Measurements from ENCODE around the gene DENND1A. TPM values are rescaled to one million over a fixed set of nuclear protein-coding genes. Genes with fewer than 3 reads are reported as not detected.

DENND1A gene
- total RNA-seq, 2 experiments from 2014 or later: 13.9 to 20.3 TPM

DNA sequence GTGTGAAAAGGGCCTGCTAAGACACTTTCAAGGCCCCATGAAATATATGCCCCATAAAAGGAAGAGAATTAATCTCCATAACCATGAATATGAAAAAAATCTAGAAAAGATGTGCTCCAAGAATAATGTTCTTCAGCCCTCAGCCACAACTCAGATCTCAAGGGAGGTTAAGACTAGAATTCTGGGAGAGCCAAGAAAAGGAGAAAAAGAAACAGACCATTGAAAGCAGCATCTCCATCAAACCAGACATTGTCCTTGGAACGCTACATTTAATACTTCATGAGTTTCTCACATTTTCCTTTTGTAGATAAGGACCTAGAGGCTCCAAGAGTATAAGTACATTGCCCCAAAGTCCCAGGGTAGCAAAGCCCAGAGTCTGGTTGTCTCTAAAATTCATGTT lies 270.6 kb downstream of the DENND1A start:
- DNase-seq (no peak), ATAC-seq (ENCODE audit: low read depth) (no peak)
- peaks cover 24% of the 10 kb centered on the region for H3K36me3 Mint-ChIP-seq
- no peak overlapping the region for H3K27ac Mint-ChIP-seq
- POLR2A ChIA-PET: no interaction called here
- peaks cover 4% of the 10 kb centered on the region for H3K4me1 Mint-ChIP-seq
- peaks cover 16% of the 10 kb centered on the region for H3K9me3 Mint-ChIP-seq
- H3K27me3 Mint-ChIP-seq: no peaks in the 10 kb centered on the region
- H3K4me3 Mint-ChIP-seq: no peak overlapping the region

DNA sequence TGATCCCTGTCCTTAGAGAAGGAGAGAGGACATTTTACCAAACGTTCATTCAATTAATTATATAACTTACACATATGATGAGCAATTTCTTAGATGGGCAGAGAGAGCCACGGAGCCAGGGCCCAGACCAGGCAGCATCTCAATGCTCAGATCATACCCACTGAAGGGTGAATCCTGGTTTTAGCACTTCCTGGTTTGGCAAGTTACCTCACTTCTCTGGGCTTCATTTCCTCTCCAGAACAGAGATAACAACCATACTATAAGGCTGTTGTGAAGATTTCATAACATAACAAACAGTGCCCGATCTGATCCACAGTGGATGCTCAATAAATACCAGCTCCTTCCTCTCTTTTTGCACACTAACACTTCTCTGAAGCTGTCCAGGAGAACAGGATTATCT lies 271.1 kb downstream of the DENND1A start:
- Mint-ChIP-seq H3K4me3 (no peak overlapping the region), H3K27me3 (no peaks in the 10 kb centered on the region), H3K4me1 (peaks cover 4% of the 10 kb centered on the region), H3K36me3 (peaks cover 22% of the 10 kb centered on the region), H3K27ac (no peak overlapping the region), H3K9me3 (peaks cover 15% of the 10 kb centered on the region)
- ATAC-seq (ENCODE audit: low read depth): no peak
- POLR2A ChIA-PET: no interaction called here
- DNase-seq: no peak

DNA sequence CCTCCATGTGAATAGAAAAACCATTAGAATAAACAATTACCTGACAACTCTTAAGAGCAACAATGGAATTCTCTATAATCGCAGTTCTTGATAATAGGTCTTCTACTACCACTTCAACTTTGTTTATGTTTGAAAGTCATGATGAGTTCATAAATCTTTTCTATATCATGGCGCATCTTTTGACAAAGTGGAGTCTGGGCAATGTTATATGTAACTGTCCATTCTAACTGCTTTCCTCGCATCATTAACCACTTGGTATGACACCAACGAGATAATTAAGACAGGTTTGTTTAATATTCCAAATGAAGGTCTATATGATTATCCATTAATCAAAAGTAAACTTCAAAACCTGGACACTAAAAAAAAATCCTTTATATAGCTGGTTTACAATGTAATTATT lies 272.0 kb downstream of the DENND1A start:
- POLR2A ChIA-PET: no interaction called here
- H3K36me3 Mint-ChIP-seq: peaks cover 19% of the 10 kb centered on the region
- no peak overlapping the region for H3K4me3 Mint-ChIP-seq
- H3K27ac Mint-ChIP-seq: no peak overlapping the region
- peaks cover 14% of the 10 kb centered on the region for H3K9me3 Mint-ChIP-seq
- ATAC-seq (ENCODE audit: low read depth): no peak
- no peaks in the 10 kb centered on the region for H3K27me3 Mint-ChIP-seq
- peaks cover 4% of the 10 kb centered on the region for H3K4me1 Mint-ChIP-seq
- no peak for DNase-seq

DNA sequence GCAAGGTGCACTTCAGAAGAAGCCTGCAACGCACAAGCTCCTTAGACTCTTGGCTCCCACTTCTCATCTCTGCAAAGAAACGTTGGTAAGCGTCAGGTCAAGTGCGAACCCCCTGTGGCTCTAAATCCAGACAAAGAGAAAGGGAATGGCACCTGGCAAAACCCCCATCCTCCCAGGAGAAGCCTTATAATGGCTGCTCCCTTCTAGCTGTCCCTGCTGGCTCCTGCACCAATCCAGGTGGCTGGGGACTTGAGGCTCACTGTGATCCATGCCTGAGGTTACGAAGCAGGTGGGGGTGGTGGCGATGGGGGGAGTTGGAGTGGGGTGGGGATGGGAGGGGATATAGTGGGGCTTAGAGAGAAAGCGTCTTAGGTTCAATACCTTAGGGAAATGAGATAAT lies 272.8 kb downstream of the DENND1A start:
- DNase-seq (no peak), ATAC-seq (ENCODE audit: low read depth) (no peak)
- Mint-ChIP-seq H3K27me3 (no peaks in the 10 kb centered on the region), H3K36me3 (peaks cover 11% of the 10 kb centered on the region), H3K4me3 (no peak overlapping the region), H3K9me3 (peaks cover 11% of the 10 kb centered on the region), H3K27ac (no peak overlapping the region), H3K4me1 (peaks cover 4% of the 10 kb centered on the region)
- POLR2A ChIA-PET: no interaction called here

- peaks cover 5% of the 10 kb centered on the region for H3K9me3 Mint-ChIP-seq
- no peak overlapping the region for H3K27ac Mint-ChIP-seq
- ATAC-seq (ENCODE audit: low read depth) (no peak), DNase-seq (no peak)
- H3K27me3 Mint-ChIP-seq: no peaks in the 10 kb centered on the region
- H3K36me3 Mint-ChIP-seq: peaks cover 9% of the 10 kb centered on the region
- H3K4me1 Mint-ChIP-seq: peaks cover 4% of the 10 kb centered on the region
- H3K4me3 Mint-ChIP-seq: no peak overlapping the region
- POLR2A ChIA-PET: no interaction called here
Observed at GRCh38 chr9:123656565-123656964, 273.4 kb downstream of the DENND1A start.

DNA sequence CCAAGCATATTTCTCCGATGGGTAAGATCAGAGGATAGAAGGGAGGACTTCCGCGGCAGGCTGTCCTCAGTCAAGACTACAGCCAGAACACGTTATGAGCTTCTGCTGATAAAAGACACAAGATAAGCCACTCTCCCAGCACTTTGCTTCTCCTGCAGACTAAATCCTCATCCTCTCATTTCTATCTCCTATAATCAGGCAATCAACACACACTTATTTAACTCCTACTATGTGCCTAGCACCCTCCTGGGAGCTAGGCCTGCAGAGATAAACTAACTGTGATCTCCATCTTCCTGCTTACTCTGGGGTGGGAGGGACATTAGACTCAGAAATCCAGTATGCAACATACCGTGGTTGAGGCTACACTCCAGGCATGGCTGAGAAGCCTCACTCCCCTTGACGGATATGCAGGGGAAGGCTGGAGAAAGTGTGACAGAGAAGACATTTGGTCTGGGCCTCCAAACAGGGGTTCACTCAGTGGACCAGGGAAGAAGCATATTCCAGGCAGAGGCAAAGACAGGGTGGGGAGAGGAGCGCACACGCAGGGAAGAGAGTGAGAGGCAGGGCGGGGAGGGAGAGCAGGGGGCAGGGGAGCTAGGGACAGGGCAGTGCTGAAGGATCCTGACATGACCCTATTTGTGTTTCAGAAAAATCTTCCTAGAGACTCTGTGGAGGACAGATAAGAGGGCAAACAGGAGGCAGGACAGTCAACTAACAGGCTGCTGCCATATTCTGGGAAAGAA lies 274.1 kb downstream of the DENND1A start:
- Mint-ChIP-seq H3K4me3 (no peak overlapping the region), H3K27me3 (no peaks in the 10 kb centered on the region), H3K9me3 (peaks cover 3% of the 10 kb centered on the region), H3K4me1 (peaks cover 4% of the 10 kb centered on the region), H3K27ac (no peak overlapping the region), H3K36me3 (peaks cover 10% of the 10 kb centered on the region)
- POLR2A ChIA-PET: no interaction called here
- DNase-seq (no peak), ATAC-seq (ENCODE audit: low read depth) (no peak)

GRCh38 chr9:123654994-123655637 lies 274.8 kb downstream of the DENND1A start:
- Mint-ChIP-seq H3K27me3 (no peaks in the 10 kb centered on the region), H3K4me3 (no peak overlapping the region), H3K9me3 (peaks cover 3% of the 10 kb centered on the region), H3K36me3 (peaks cover 11% of the 10 kb centered on the region), H3K4me1 (peaks cover 4% of the 10 kb centered on the region), H3K27ac (no peak overlapping the region)
- POLR2A ChIA-PET: no interaction called here
- no peak for DNase-seq
- no peak for ATAC-seq (ENCODE audit: low read depth)

DNA sequence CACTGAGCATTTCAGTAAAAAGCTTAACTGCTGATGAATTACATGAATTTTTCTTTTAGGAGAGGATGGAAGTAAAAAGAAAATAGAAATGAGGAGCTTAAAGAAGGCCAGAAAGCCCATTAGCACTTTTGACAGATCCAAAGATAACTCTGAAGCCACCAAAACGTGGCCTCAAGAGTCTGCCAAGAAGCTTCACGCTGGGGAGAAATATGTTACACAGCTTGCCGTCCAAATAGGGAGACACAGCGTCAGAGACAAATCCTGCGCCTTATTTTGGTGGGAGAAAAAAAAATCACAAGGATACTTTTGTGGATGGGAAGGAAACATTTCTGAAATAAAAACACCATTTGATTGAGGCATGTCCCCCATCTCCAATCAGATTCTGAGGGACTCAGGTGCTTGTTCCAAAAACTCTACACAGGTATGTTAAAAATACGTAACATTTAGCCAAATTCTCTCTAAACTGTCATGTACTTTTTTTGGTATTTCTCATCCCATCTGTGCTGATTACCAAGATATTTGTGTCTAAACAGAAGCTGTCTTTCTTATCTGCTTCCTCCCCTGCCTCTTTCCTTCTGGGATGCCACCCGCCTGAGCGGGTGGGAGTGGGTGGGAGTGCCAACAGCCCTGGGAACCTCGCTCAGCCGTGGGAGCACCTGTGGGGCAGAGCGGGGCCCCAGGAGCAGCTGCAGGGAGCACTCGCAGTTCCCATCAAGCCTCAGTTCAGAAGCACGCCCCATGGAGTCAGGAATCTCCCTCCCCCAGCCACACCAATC lies 275.5 kb downstream of the DENND1A start:
- ATAC-seq (ENCODE audit: low read depth): no peak
- H3K4me3 Mint-ChIP-seq: no peak overlapping the region
- H3K4me1 Mint-ChIP-seq: peaks cover 9% of the 10 kb centered on the region
- POLR2A ChIA-PET: no interaction called here
- no peaks in the 10 kb centered on the region for H3K27me3 Mint-ChIP-seq
- H3K36me3 Mint-ChIP-seq: peaks cover 11% of the 10 kb centered on the region
- peaks cover 3% of the 10 kb centered on the region for H3K9me3 Mint-ChIP-seq
- no peak overlapping the region for H3K27ac Mint-ChIP-seq
- no peak for DNase-seq

GRCh38 chr9:123652416-123652815 lies 277.5 kb downstream of the DENND1A start:
- Mint-ChIP-seq H3K4me1 (peaks cover 5% of the 10 kb centered on the region), H3K4me3 (no peak overlapping the region), H3K36me3 (peaks cover 15% of the 10 kb centered on the region), H3K9me3 (peaks cover 3% of the 10 kb centered on the region), H3K27me3 (peaks cover 2% of the 10 kb centered on the region), H3K27ac (no peak overlapping the region)
- DNase-seq (no peak), ATAC-seq (ENCODE audit: low read depth) (no peak)
- POLR2A ChIA-PET: no interaction called here

DNA sequence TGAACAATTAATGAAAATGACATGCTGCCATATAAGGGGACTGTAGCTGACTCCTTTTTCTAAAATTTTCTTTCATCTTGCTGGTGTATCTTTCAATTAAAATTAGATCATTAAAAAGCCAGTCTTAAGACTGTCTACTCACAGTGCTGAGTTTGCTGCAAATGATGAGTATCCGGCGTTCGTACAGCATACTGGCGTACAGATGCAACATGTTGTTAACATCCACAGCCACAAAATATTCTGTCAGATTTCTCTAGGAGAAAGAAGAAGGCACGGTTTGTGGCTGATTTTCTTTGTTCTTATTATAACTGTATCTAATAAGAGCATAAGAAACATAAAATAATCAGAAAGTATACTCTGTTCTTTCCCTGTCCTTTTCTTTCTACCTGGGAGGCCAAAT lies 278.1 kb downstream of the DENND1A start:
- POLR2A ChIA-PET: no interaction called here
- no peak overlapping the region for H3K27ac Mint-ChIP-seq
- no peak overlapping the region for H3K4me3 Mint-ChIP-seq
- peaks cover 3% of the 10 kb centered on the region for H3K9me3 Mint-ChIP-seq
- H3K27me3 Mint-ChIP-seq: peaks cover 2% of the 10 kb centered on the region
- DNase-seq (no peak), ATAC-seq (ENCODE audit: low read depth) (no peak)
- peaks cover 16% of the 10 kb centered on the region for H3K36me3 Mint-ChIP-seq
- peaks cover 5% of the 10 kb centered on the region for H3K4me1 Mint-ChIP-seq

DNA sequence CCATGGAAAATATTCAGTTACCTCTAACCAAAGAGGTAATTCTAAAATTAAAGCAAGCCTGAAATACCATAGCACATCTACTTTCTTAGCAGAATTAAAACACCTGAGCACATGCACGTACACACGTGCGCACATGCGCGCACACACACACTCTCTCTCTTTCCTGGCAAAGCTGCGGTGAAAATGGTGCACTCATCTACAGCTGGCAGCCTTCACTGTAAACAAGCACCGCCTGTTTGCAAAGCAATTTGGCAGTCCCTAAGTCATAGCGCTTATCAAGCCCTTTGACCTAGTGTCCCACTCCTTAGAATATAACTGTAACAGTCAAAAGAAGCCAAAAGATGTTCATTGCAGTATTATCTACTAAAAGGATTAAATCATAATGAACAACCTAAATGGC lies 278.7 kb downstream of the DENND1A start:
- Mint-ChIP-seq H3K27me3 (peaks cover 2% of the 10 kb centered on the region), H3K36me3 (peaks cover 19% of the 10 kb centered on the region), H3K27ac (no peak overlapping the region), H3K9me3 (peaks cover 3% of the 10 kb centered on the region), H3K4me3 (no peak overlapping the region), H3K4me1 (peaks cover 5% of the 10 kb centered on the region)
- POLR2A ChIA-PET: no interaction called here
- no peak for DNase-seq
- ATAC-seq (ENCODE audit: low read depth): no peak

- POLR2A ChIA-PET: no interaction called here
- ATAC-seq (ENCODE audit: low read depth) (no peak), DNase-seq (no peak)
- H3K9me3 Mint-ChIP-seq: peaks cover 5% of the 10 kb centered on the region
- H3K27me3 Mint-ChIP-seq: peaks cover 4% of the 10 kb centered on the region
- H3K36me3 Mint-ChIP-seq: peaks cover 20% of the 10 kb centered on the region
- peaks cover 5% of the 10 kb centered on the region for H3K4me1 Mint-ChIP-seq
- no peak overlapping the region for H3K27ac Mint-ChIP-seq
- H3K4me3 Mint-ChIP-seq: no peak overlapping the region
Observed at GRCh38 chr9:123649909-123650308, 280.0 kb downstream of the DENND1A start.

GRCh38 chr9:123647145-123647544 lies 282.8 kb downstream of the DENND1A start:
- POLR2A ChIA-PET: no interaction called here
- ATAC-seq (ENCODE audit: low read depth): no peak

DNA sequence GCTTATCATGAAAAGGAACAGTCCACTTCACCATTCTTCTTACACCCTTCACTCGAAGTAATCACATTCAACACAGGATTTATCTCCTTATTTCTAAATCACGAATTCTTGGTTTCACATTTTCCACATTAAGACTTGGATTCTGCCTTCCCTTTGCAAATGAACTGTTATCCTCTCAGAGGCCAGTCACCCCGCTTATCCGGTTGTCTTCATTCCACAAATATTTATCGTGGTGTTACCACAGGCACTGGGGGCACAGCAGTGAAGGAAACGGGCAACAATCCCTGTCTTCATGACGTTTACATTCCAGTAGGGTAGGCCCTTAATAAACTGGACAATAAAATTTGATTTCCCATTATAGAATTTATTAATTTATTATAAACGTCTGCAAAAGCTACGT lies 284.2 kb downstream of the DENND1A start:
- POLR2A ChIA-PET: no interaction called here
- H3K27me3 Mint-ChIP-seq: peaks cover 23% of the 10 kb centered on the region

More at GRCh38 chr9:123647145-123647544, 282.8 kb downstream of the DENND1A start:
- DNase-seq: no peak
- no peak overlapping the region for H3K4me3 Mint-ChIP-seq
- H3K36me3 Mint-ChIP-seq: peaks cover 23% of the 10 kb centered on the region
- peaks cover 8% of the 10 kb centered on the region for H3K4me1 Mint-ChIP-seq
- peaks cover 17% of the 10 kb centered on the region for H3K27me3 Mint-ChIP-seq
- peaks cover 5% of the 10 kb centered on the region for H3K9me3 Mint-ChIP-seq
- no peak overlapping the region for H3K27ac Mint-ChIP-seq

More for the DNA sequence above, 284.2 kb downstream of the DENND1A start:
- no peak for DNase-seq
- H3K36me3 Mint-ChIP-seq: peaks cover 16% of the 10 kb centered on the region
- no peak overlapping the region for H3K27ac Mint-ChIP-seq
- H3K9me3 Mint-ChIP-seq: peaks cover 2% of the 10 kb centered on the region
- no peak for ATAC-seq (ENCODE audit: low read depth)
- H3K4me1 Mint-ChIP-seq: peaks cover 16% of the 10 kb centered on the region
- no peak overlapping the region for H3K4me3 Mint-ChIP-seq
